GM19452 (cell line): ENCODE data around the gene MAML3.

ENCODE experiments used
- ATAC-seq: cut with Tn5 transposase; IDR thresholded peaks from one replicate; pipeline ENCODE4 v1.9.1; 2021; ENCODE audit not compliant: unreplicated experiment

MAML3 gene

GRCh38 chr4:139672215-139672614 lies 481.8 kb downstream of the MAML3 start:
- ATAC-seq = no peak

- ATAC-seq = no peak
These were observed 483.2 kb downstream of the MAML3 start for GRCh38 chr4:139670775-139671174.

GRCh38 chr4:139669890-139670289 lies 484.1 kb downstream of the MAML3 start:
- ATAC-seq = no peak

GRCh38 chr4:139669335-139669734 lies 484.6 kb downstream of the MAML3 start:
- ATAC-seq = no peak

- no peak for ATAC-seq
These were observed 485.3 kb downstream of the MAML3 start for GRCh38 chr4:139668658-139669201.

GRCh38 chr4:139668036-139668435 lies 485.9 kb downstream of the MAML3 start:
- no peak for ATAC-seq
